Stimulated activated CD4-positive, alpha-beta T cell treated with anti-CD3 and anti-CD28 coated beads, Interleukin-12 subunit alpha, Interleukin-12 subunit beta, amount 100 ng/mL, for 4 hours (primary cell): ENCODE results near the gene CELF2.

Experiments used
- DNase-seq: peaks from one replicate; pipeline ENCODE4 v3.0.0-alpha.2; 2020

The CELF2 gene

GRCh38 chr10:11063856-11064255 lies 46.2 kb downstream of the CELF2 start:
- no peak for DNase-seq

- DNase-seq = no peak
These were observed 47.2 kb downstream of the CELF2 start for GRCh38 chr10:11064832-11065231.

- DNase-seq = no peak
These were observed 47.9 kb downstream of the CELF2 start for GRCh38 chr10:11065567-11065966.

GRCh38 chr10:11066520-11066919 lies 48.8 kb downstream of the CELF2 start:
- no peak for DNase-seq

GRCh38 chr10:11068861-11069633 lies 51.4 kb downstream of the CELF2 start:
- no peak for DNase-seq

GRCh38 chr10:11073410-11073809 lies 55.7 kb downstream of the CELF2 start:
- DNase-seq = no peak

GRCh38 chr10:11074536-11075267 lies 57.0 kb downstream of the CELF2 start:
- DNase-seq = no peak

GRCh38 chr10:11076221-11076620 lies 58.5 kb downstream of the CELF2 start:
- DNase-seq = no peak

GRCh38 chr10:11080564-11080984 lies 62.9 kb downstream of the CELF2 start:
- no peak for DNase-seq

- DNase-seq = no peak
These were observed 63.7 kb downstream of the CELF2 start for GRCh38 chr10:11081408-11081807.

GRCh38 chr10:11082526-11082925 lies 64.9 kb downstream of the CELF2 start:
- DNase-seq = no peak

- no peak for DNase-seq
These were observed 65.4 kb downstream of the CELF2 start for GRCh38 chr10:11083051-11083450.

- no peak for DNase-seq
These were observed 67.9 kb downstream of the CELF2 start for GRCh38 chr10:11085545-11085944.

- DNase-seq = no peak
These were observed 68.6 kb downstream of the CELF2 start for GRCh38 chr10:11086177-11086840.

- no peak for DNase-seq
These were observed 69.7 kb downstream of the CELF2 start for GRCh38 chr10:11087372-11087771.

GRCh38 chr10:11088709-11089108 lies 71.0 kb downstream of the CELF2 start:
- no peak for DNase-seq

GRCh38 chr10:11089272-11089671 lies 71.6 kb downstream of the CELF2 start:
- no peak for DNase-seq

- no peak for DNase-seq
These were observed 73.9 kb downstream of the CELF2 start for GRCh38 chr10:11091517-11092102.

GRCh38 chr10:11093771-11094736 lies 76.4 kb downstream of the CELF2 start:
- no peak for DNase-seq

- no peak for DNase-seq
These were observed 77.7 kb downstream of the CELF2 start for GRCh38 chr10:11095374-11095801.

GRCh38 chr10:11096422-11096821 lies 78.8 kb downstream of the CELF2 start:
- no peak for DNase-seq

GRCh38 chr10:11097686-11098085 lies 80.0 kb downstream of the CELF2 start:
- no peak for DNase-seq
